ENCODE results near the gene HAT1. TPM values are rescaled to one million over a fixed set of nuclear protein-coding genes. Genes with fewer than 3 reads are reported as not detected.

HAT1 gene
- total RNA-seq, 1 experiment from 2014 or later = 76.8 TPM

DNA sequence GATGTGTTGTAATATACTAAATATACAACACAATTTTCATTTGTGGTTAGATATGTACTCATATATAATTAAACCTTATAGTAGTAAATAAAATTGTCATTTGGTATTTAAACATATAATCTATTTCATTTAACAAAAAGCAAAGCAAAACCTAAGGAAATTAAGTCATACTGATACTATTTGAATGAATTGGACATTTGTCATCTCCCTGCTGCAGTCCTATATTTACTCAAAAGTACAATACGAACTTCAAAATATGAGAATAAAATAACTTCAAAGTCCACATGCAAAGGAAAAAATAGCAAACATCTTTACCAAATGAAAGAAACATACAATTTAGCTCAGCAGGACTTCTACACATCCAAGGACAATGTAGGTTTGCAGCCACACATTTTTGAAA, 11.8 kb upstream of the HAT1 start:
- ChIA-PET POLR2A (ENCODE audit: unreplicated experiment) (no interaction called here), CTCF (no interaction called here)

DNA sequence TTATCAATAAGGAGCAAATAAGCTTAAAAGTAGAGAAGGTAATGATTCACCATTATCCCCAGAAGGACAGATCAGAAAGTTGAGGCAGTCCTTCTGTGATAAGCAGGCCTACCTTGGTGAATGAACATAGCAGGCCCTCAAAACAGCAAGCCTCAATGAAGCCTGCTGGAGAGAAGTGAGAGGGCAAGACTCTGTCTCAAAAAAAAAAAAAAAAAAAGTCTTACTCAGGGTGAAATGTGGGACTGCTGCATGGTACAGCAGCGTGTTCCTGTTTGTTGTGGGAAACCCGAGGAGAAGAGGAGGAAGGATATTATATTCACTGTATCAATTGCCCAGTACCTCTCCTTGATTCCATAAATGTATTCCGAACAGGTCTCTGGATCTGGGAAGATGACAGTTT, 8.7 kb upstream of the HAT1 start:
- Histone ChIP-seq H3K9me2 (replicated peaks; ENCODE audit: low read length) (no peaks in the 10 kb centered on the region), H2AFZ (ENCODE audit: low read length) (peak overlapping the region; percentile 16; the same call in 1 of the 2 replicates), H3K36me3 (ENCODE audit: low read depth, low read length) (no peaks in the 10 kb centered on the region), H3F3A (ENCODE audit: low read length, unreplicated experiment) (no peaks in the 10 kb centered on the region), H3K79me2 (ENCODE audit: low read length) (no peaks in the 10 kb centered on the region), H3K27ac (ENCODE audit: low read length) (no peak overlapping the region), H3K9me3 (ENCODE audit: low read length) (no peaks in the 10 kb centered on the region), H3K4me1 (ENCODE audit: insufficient read depth, low read length) (no peaks in the 10 kb centered on the region), H3K4me3 (ENCODE audit: low read length) (no peak overlapping the region), H3K4me2 (ENCODE audit: low read length) (no peak overlapping the region), H4K20me1 (ENCODE audit: low read length) (no peaks in the 10 kb centered on the region), H3K27me3 (ENCODE audit: low read length) (no peaks in the 10 kb centered on the region), H3K9ac (ENCODE audit: low read length) (no peak overlapping the region)
- ATAC-seq (no peak), DNase-seq (no peak)
- ChIA-PET POLR2A (ENCODE audit: unreplicated experiment) (no interaction called here), CTCF (no interaction called here)
- BruUV-seq (replicated peaks) = no TSS peak
- intact Hi-C loops (cut with micrococcal nuclease) = no loop called here
- TF ChIP-seq EZH2phosphoT487 (IDR thresholded peaks at IDR 0.05; ENCODE audit: borderline replicate concordance, low read length) = no peak
- TF ChIP-seq, protein P1, sequence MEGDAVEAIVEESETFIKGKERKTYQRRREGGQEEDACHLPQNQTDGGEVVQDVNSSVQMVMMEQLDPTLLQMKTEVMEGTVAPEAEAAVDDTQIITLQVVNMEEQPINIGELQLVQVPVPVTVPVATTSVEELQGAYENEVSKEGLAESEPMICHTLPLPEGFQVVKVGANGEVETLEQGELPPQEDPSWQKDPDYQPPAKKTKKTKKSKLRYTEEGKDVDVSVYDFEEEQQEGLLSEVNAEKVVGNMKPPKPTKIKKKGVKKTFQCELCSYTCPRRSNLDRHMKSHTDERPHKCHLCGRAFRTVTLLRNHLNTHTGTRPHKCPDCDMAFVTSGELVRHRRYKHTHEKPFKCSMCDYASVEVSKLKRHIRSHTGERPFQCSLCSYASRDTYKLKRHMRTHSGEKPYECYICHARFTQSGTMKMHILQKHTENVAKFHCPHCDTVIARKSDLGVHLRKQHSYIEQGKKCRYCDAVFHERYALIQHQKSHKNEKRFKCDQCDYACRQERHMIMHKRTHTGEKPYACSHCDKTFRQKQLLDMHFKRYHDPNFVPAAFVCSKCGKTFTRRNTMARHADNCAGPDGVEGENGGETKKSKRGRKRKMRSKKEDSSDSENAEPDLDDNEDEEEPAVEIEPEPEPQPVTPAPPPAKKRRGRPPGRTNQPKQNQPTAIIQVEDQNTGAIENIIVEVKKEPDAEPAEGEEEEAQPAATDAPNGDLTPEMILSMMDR (conservative IDR thresholded peaks at IDR 0.05; ENCODE audit: low read depth, low read length) = no peak
- no peak for TF ChIP-seq EZH2 (IDR thresholded peaks at IDR 0.05; ENCODE audit: low read length, unreplicated experiment)

More for the DNA sequence above, 11.8 kb upstream of the HAT1 start:
- H3K4me1 ChIP-seq (ENCODE audit: insufficient read depth, low read length) = no peaks in the 10 kb centered on the region
- H3K36me3 ChIP-seq (ENCODE audit: low read depth, low read length) = no peaks in the 10 kb centered on the region
- BruUV-seq (replicated peaks) = no TSS peak
- H3F3A ChIP-seq (ENCODE audit: low read length, unreplicated experiment) = no peaks in the 10 kb centered on the region
- no peak overlapping the region for H3K4me2 ChIP-seq (ENCODE audit: low read length)
- H3K79me2 ChIP-seq (ENCODE audit: low read length) = no peaks in the 10 kb centered on the region
- no peaks in the 10 kb centered on the region for H4K20me1 ChIP-seq (ENCODE audit: low read length)
- no peaks in the 10 kb centered on the region for H3K9me2 ChIP-seq (replicated peaks; ENCODE audit: low read length)
- no peaks in the 10 kb centered on the region for H3K27me3 ChIP-seq (ENCODE audit: low read length)
- intact Hi-C loops (cut with micrococcal nuclease) = no loop called here
- H3K9me3 ChIP-seq (ENCODE audit: low read length) = no peaks in the 10 kb centered on the region
- no peak for ATAC-seq
- DNase-seq = no peak
- H3K4me3 ChIP-seq (ENCODE audit: low read length) = no peak overlapping the region
- H3K27ac ChIP-seq (ENCODE audit: low read length) = no peak overlapping the region
- no peak overlapping the region for H3K9ac ChIP-seq (ENCODE audit: low read length)
- TF ChIP-seq EZH2phosphoT487 (IDR thresholded peaks at IDR 0.05; ENCODE audit: borderline replicate concordance, low read length) (no peak), EZH2 (IDR thresholded peaks at IDR 0.05; ENCODE audit: low read length, unreplicated experiment) (no peak)
- TF ChIP-seq, protein P1 (conservative IDR thresholded peaks at IDR 0.05; ENCODE audit: low read depth, low read length) = no peak
- no peak overlapping the region for H2AFZ ChIP-seq (ENCODE audit: low read length)

DNA sequence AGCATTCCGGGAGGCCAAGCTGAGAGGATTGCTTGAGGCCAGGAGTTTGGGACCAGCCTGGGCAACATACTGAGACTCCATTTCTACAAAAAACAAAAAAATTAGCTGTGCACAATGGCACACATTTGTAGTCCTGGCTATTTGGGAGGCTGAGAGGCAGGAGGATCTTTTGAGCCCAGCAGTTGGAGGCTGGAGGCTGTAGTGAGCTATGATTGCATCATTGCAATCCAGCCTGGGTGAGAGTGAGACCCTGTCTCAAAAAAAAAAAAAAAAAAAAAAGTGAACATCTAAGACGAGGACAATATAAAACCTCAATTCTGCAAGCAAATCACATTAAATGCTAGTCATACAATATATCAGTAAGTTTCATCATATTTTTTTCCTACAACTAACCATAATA, 2.8 kb upstream of the HAT1 start:
- no peak overlapping the region for H3K4me3 ChIP-seq (ENCODE audit: low read length)
- H3K79me2 ChIP-seq (ENCODE audit: low read length) = peaks cover 19% of the 10 kb centered on the region
- no peak overlapping the region for H3K4me2 ChIP-seq (ENCODE audit: low read length)
- POLR2A ChIA-PET (ENCODE audit: unreplicated experiment) = no interaction called here
- no peaks in the 10 kb centered on the region for H3K9me2 ChIP-seq (replicated peaks; ENCODE audit: low read length)
- no peak overlapping the region for H2AFZ ChIP-seq (ENCODE audit: low read length)
- no TSS peak for BruUV-seq (replicated peaks)
- intact Hi-C loops (cut with micrococcal nuclease) = no loop called here
- no peak for DNase-seq
- no peaks in the 10 kb centered on the region for H3F3A ChIP-seq (ENCODE audit: low read length, unreplicated experiment)
- no peak overlapping the region for H3K27ac ChIP-seq (ENCODE audit: low read length)
- TF ChIP-seq, protein P1 (conservative IDR thresholded peaks at IDR 0.05; ENCODE audit: low read depth, low read length) = no peak
- TF ChIP-seq EZH2 (IDR thresholded peaks at IDR 0.05; ENCODE audit: low read length, unreplicated experiment) (no peak), EZH2phosphoT487 (IDR thresholded peaks at IDR 0.05; ENCODE audit: borderline replicate concordance, low read length) (no peak)
- peaks cover 16% of the 10 kb centered on the region for H3K4me1 ChIP-seq (ENCODE audit: insufficient read depth, low read length)
- H3K9ac ChIP-seq (ENCODE audit: low read length) = no peak overlapping the region
- CTCF ChIA-PET = no interaction called here
- no peaks in the 10 kb centered on the region for H4K20me1 ChIP-seq (ENCODE audit: low read length)
- H3K36me3 ChIP-seq (ENCODE audit: low read depth, low read length) = no peaks in the 10 kb centered on the region
- no peak for ATAC-seq
- H3K27me3 ChIP-seq (ENCODE audit: low read length) = no peaks in the 10 kb centered on the region
- no peaks in the 10 kb centered on the region for H3K9me3 ChIP-seq (ENCODE audit: low read length)

Measured in PC-3 (cell line).